K562 (cell line): ENCODE data around the gene FUZ. TPM values are rescaled to one million over a fixed set of nuclear protein-coding genes. Genes with fewer than 3 reads are reported as not detected.

Source experiments
- ATAC-seq: fragments of 200-7000 bp; cut with Tn5 transposase; 3 replicates; pipeline ENCODE4 v1.9.1; 2020; ENCODE audit warnings: moderate library complexity
- BruUV-seq: library from RNA; stranded (reverse); fragments of 400-500 nt; replicated peaks from 2 replicates; lab custom pipeline; 2021; lab: Mats Ljungman, UMichigan
- CTCF ChIA-PET: fragments of 300-600 bp; formaldehyde crosslinking; extraction: SDS; loops from one replicate; lab custom pipeline; 2021; ENCODE audit warnings: low intra/inter-chr PET ratio; lab: Yijun Ruan, JAX
- POLR2A ChIA-PET: fragments of 300-600, 350-650 bp; sonication (Branson Sonifier 250); formaldehyde crosslinking; extraction: SDS; loops from one replicate; lab custom pipeline; 2021; ENCODE audit warnings: antibody characterized with exemption, inconsistent platforms; lab: Yijun Ruan, JAX
- DNase-seq, 4 experiments: peaks; one replicate each; pipeline versions ENCODE4 v3.0.0 to v3.0.0-alpha.2; 2011 to 2018; ENCODE audit warnings: low spot score in 3 of 4, mixed read lengths in 3 of 4; ENCODE audit errors: extremely low read depth in 1 of 4
- FAIRE-seq: peaks from 2 replicates; lab custom pipeline; 2011; peaks lifted over from hg19 to GRCh38; lab: Jason Lieb, UNC
- H2AFZ ChIP-seq: 2 replicates; pipeline ENCODE4 v1.6.0; 2011; ENCODE audit warnings: low read depth, low read length, control low read depth, inconsistent platforms
- H3K27ac ChIP-seq: fragments of 200-600 bp; 3 replicates; pipeline ENCODE4 v1.8.0; 2011; ENCODE audit warnings: low read depth, mild to moderate bottlenecking, control low read depth, inconsistent platforms, low read length, moderate library complexity, mixed read lengths; ENCODE audit errors: extremely low read depth
- H3K27me3 ChIP-seq, 2 experiments: fragments of 300-600 bp in 1 of 2; 2 replicates in 1 of 2; 3 replicates in 1 of 2; pipeline versions ENCODE4 v1.6.0 to v1.8.0; 2011; ENCODE audit warnings: inconsistent platforms in 2 of 2, low read length in 2 of 2, mild to moderate bottlenecking in 1 of 2, mixed read lengths in 1 of 2, moderate library complexity in 1 of 2; ENCODE audit not compliant: control insufficient read depth in 2 of 2, insufficient read depth in 2 of 2
- H3K36me3 ChIP-seq: fragments of 300-600 bp; 3 replicates; pipeline ENCODE4 v1.8.0; 2011; ENCODE audit warnings: mild to moderate bottlenecking, low read length, inconsistent platforms; ENCODE audit not compliant: control insufficient read depth, insufficient read depth
- H3K4me1 ChIP-seq, 2 experiments: fragments of 200-600 bp in 1 of 2; replicated peaks in 1 of 2; 2 replicates in 1 of 2; 3 replicates in 1 of 2; pipeline versions ENCODE4 v1.5.1 to v1.8.0; 2011; ENCODE audit warnings: inconsistent platforms in 2 of 2, low read length in 2 of 2, mild to moderate bottlenecking in 1 of 2, mixed read lengths in 1 of 2, moderate library complexity in 1 of 2; ENCODE audit not compliant: control insufficient read depth in 2 of 2, insufficient read depth in 2 of 2
- H3K4me2 ChIP-seq: 2 replicates; pipeline ENCODE4 v1.6.1; 2011; ENCODE audit warnings: low read length, control low read depth, inconsistent platforms, mixed read lengths; ENCODE audit not compliant: insufficient read depth
- H3K4me3 ChIP-seq: fragments of 200-600 bp; sonication (generic), shearing (Covaris generic); 2 replicates; pipeline ENCODE4 v1.5.1; 2016; ENCODE audit warnings: control low read depth, inconsistent platforms
- H3K79me2 ChIP-seq: fragments of 200-600 bp; 3 replicates; pipeline ENCODE4 v1.8.0; 2011; ENCODE audit warnings: low read length, inconsistent platforms; ENCODE audit not compliant: control insufficient read depth, insufficient read depth
- H3K9ac ChIP-seq, 2 experiments: 2 replicates each; pipeline versions ENCODE4 v1.6.0 to v1.6.1; 2011; ENCODE audit warnings: low read depth in 2 of 2, low read length in 2 of 2, control low read depth in 1 of 2, inconsistent platforms in 1 of 2, mild to moderate bottlenecking in 1 of 2, mixed read lengths in 1 of 2; ENCODE audit not compliant: insufficient read depth in 1 of 2
- H3K9me1 ChIP-seq: one replicate; pipeline ENCODE4 v1.6.0; 2011; ENCODE audit warnings: inconsistent platforms, mild to moderate bottlenecking, low read length, moderate library complexity; ENCODE audit not compliant: control insufficient read depth, insufficient read depth
- H3K9me3 ChIP-seq: replicated peaks from 2 replicates; pipeline ENCODE4 v1.5.1; 2011; ENCODE audit warnings: low read depth, low read length, inconsistent platforms; ENCODE audit not compliant: control insufficient read depth, insufficient read depth
- H4K20me1 ChIP-seq: replicated peaks from 2 replicates; pipeline ENCODE4 v1.6.1; 2011; ENCODE audit warnings: low read length, inconsistent platforms, mixed read lengths; ENCODE audit not compliant: control insufficient read depth, insufficient read depth
- CBFA2T3 ChIP-seq: fragments of 450-650 bp; IDR thresholded peaks from 2 replicates; pipeline ENCODE4 v1.6.1; 2017
- CC2D1A ChIP-seq: fragments of 450-650 bp; IDR thresholded peaks from 2 replicates; pipeline ENCODE4 v1.6.1; 2017; ENCODE audit warnings: mild to moderate bottlenecking
- EGR1 ChIP-seq: fragments of 450-650 bp; conservative IDR thresholded peaks from 2 replicates; pipeline ENCODE4 v1.6.1; 2017; ENCODE audit warnings: mild to moderate bottlenecking
- ELK3 ChIP-seq: fragments of 450-650 bp; formaldehyde crosslinking; IDR thresholded peaks from 2 replicates; pipeline ENCODE4 v1.4.0; 2020; ENCODE audit warnings: mild to moderate bottlenecking
- HINFP ChIP-seq: fragments of 450-650 bp; conservative IDR thresholded peaks from 2 replicates; pipeline ENCODE4 v1.6.1; 2016; ENCODE audit warnings: missing genetic modification characterization, low read depth, mild to moderate bottlenecking, control low read depth, missing compliant biosample characterization
- MAFK ChIP-seq: IDR thresholded peaks from 2 replicates; pipeline ENCODE4 v1.6.1; 2011; ENCODE audit warnings: low read length, improper control_type of control experiment
- MBD1 ChIP-seq: fragments of 250-450 bp; sonication (Bioruptor Pico); IDR thresholded peaks from 2 replicates; pipeline ENCODE4 v1.8.0; 2022; ENCODE audit warnings: inconsistent platforms
- PTTG1 ChIP-seq: fragments of 450-650 bp; IDR thresholded peaks from 2 replicates; pipeline ENCODE4 v1.6.1; 2016; ENCODE audit warnings: low read depth, mild to moderate bottlenecking, missing genetic modification characterization, missing compliant biosample characterization
- TAF7 ChIP-seq: fragments of 450-650 bp; IDR thresholded peaks from 2 replicates; pipeline ENCODE4 v1.6.1; 2016; ENCODE audit warnings: missing genetic modification characterization, missing compliant biosample characterization
- ZNF584 ChIP-seq: fragments of 200-800 bp; sonication (Bioruptor generic); IDR thresholded peaks from 2 replicates; pipeline ENCODE4 v1.6.1; 2016; ENCODE audit warnings: low read depth, mild to moderate bottlenecking, missing genetic modification characterization, missing compliant biosample characterization
- ZNF589 ChIP-seq: fragments of 200-800 bp; sonication (Bioruptor generic); IDR thresholded peaks from 2 replicates; pipeline ENCODE4 v1.6.1; 2016; ENCODE audit warnings: low read depth, missing genetic modification characterization, missing compliant biosample characterization
- WGBS: fragments of 100-300 bp; shearing (Covaris generic); methylation state at CpG from one replicate; pipeline ENCODE4 v1.1.6; 2016; ENCODE audit warnings: low coverage, mixed read lengths; ENCODE audit not compliant: insufficient coverage; ENCODE audit errors: missing lambda C conversion rate; 5-methylcytosine and 5-hydroxymethylcytosine counted together
- in situ Hi-C: fragments of 300-500 bp; cut with MboI; formaldehyde crosslinking; loops from 4 replicates; pipeline ENCODE4 v1.15.0; 2018; ENCODE audit warnings: inconsistent platforms, mixed read lengths
- intact Hi-C: fragments of 100-400 bp; cut with micrococcal nuclease; formaldehyde crosslinking; loops from 2 replicates; pipeline ENCODE4 v1.14.2; 2022
- polyA plus RNA-seq, 8 experiments: library from polyadenylated mRNA; depleted of rRNA in 4 of 8; stranded (reverse) in 5 of 8; unstranded in 3 of 8; fragments of >200 nt; fragmentation: Nextera tagmentation in 2 of 8; fragmentation: Illumina TruSeq in 1 of 8; extraction: Ambion mirVana in 2 of 8; extraction: Trizol in 1 of 8; gene quantifications; 2 replicates each; pipeline versions ENCODE4 v1.2.1 to v1.2.3, GENCODE V29; 2011 to 2014; ENCODE audit warnings: inconsistent platforms in 1 of 8, missing spikeins in 1 of 8
- total RNA-seq, 7 experiments: library from RNA; depleted of rRNA in 6 of 7; stranded (reverse); fragments of >200 nt in 6 of 7; fragmentation: Illumina TruSeq in 2 of 7; extraction: Trizol in 2 of 7; gene quantifications; 2 replicates each; pipeline versions ENCODE4 v1.2.1 to v1.2.3, GENCODE V29; 2011 to 2021; ENCODE audit warnings: low replicate concordance in 1 of 7

Gene FUZ
- total and polyA plus RNA-seq, 9 of the 15 experiments (the other 6 are each of a cell fraction or from before 2014, with no cell fraction given) = 0.17 to 7.6 (median 3.6) TPM; not detected in 1

- peaks cover 54% of the 10 kb centered on the region for H3K79me2 ChIP-seq
- 0 out of 2 replicates have a peak, but pooled peaks cover 5% of the 10 kb centered on the region for H3K9me3 ChIP-seq
- FAIRE-seq = peak; percentile 23
- H3K36me3 ChIP-seq = peaks cover 52% of the 10 kb centered on the region
- DNase-seq = no peak
- peak overlapping the region; percentile 40 to 97; a peak in 2 of 4 replicates for H3K9ac ChIP-seq
- 56% methylated on average over 14 of the region's 14 CpGs for WGBS
- H3K27me3 ChIP-seq = no peaks in the 10 kb centered on the region
- ATAC-seq = no peak
- BruUV-seq = TSS peak; percentile 63
- H2AFZ ChIP-seq = no peak overlapping the region
- ChIA-PET POLR2A (interaction anchor here (0.6 to 1.7 kb wide), 5 partner anchors 8 to 701 kb away, joined by 3 to 9 read pairs (median 5); no protein-coding TSS in a partner anchor), CTCF (no interaction called here)
- no peak overlapping the region; the same call in 2 of the 3 replicates for H3K27ac ChIP-seq
- peaks cover 22% of the 10 kb centered on the region for H4K20me1 ChIP-seq
- H3K4me2 ChIP-seq = peak overlapping the region; percentile 92
- intact Hi-C loops (no loop called here), in situ Hi-C loops (no loop called here)
- peaks cover 36 to 75% of the 10 kb centered on the region in 2 experiments for H3K4me1 ChIP-seq
- TF ChIP-seq CBFA2T3 (no peak), HINFP (no peak), PTTG1 (tag) (no peak), ZNF589 (CRISPR knock-in tag) (no peak), MAFK (no peak), ZNF584 (CRISPR knock-in tag) (no peak), ELK3 (CRISPR knock-in tag) (no peak), TAF7 (tag) (no peak), EGR1 (peak; percentile 90), MBD1 (0 out of 2 replicates have a peak, but pooled peaks have one; percentile 34), CC2D1A (no peak)
- H3K4me3 ChIP-seq = peak overlapping the region; percentile 87
- H3K9me1 ChIP-seq = peaks cover 11% of the 10 kb centered on the region
Measured at GRCh38 chr19:49852631-49853126, 39.6 kb upstream of the FUZ start.
